Mesodermal cell (in vitro differentiated cells): ENCODE data around the gene MEI1.
"Not testable (repeated sequence)": the region's sequence is repeated elsewhere in the genome, so short reads cannot be mapped to it uniquely, and the experiment has no call there.

ENCODE experiments used
- H3K27ac ChIP-seq: 2 replicates; pipeline ENCODE4 v1.7.0; 2013; ENCODE audit warnings: mild to moderate bottlenecking, low read depth, low read length, moderate library complexity; ENCODE audit not compliant: severe bottlenecking
- H3K36me3 ChIP-seq: 2 replicates; pipeline ENCODE4 v1.7.1; 2013; ENCODE audit warnings: mild to moderate bottlenecking, low read length, moderate library complexity; ENCODE audit not compliant: control insufficient read depth, insufficient read depth
- H3K4me1 ChIP-seq: one replicate; pipeline ENCODE4 v1.7.1; 2013; ENCODE audit warnings: mild to moderate bottlenecking, low read length; ENCODE audit not compliant: insufficient read depth, control insufficient read depth, poor library complexity, severe bottlenecking
- H3K4me3 ChIP-seq: 2 replicates; pipeline ENCODE4 v1.7.0; 2013; ENCODE audit warnings: low read length, control low read depth, mild to moderate bottlenecking; ENCODE audit not compliant: insufficient read depth, poor library complexity, severe bottlenecking; ENCODE audit errors: extremely low read depth
- H3K9me3 ChIP-seq: 2 replicates; pipeline ENCODE4 v1.7.1; 2013; ENCODE audit warnings: mild to moderate bottlenecking, low read length, moderate library complexity; ENCODE audit not compliant: control insufficient read depth
- WGBS, 2 experiments: methylation state at CpG; one replicate each; pipeline ENCODE4 v1.1.5; 2013; ENCODE audit warnings: missing lambda C conversion rate in 2 of 2; ENCODE audit not compliant: insufficient coverage in 2 of 2; 5-methylcytosine and 5-hydroxymethylcytosine counted together

Gene MEI1

GRCh38 chr22:41681616-41682015 lies 17.7 kb upstream of the MEI1 start:
- Histone ChIP-seq H3K4me3 (peak overlapping the region; percentile 53), H3K36me3 (peaks cover 56% of the 10 kb centered on the region), H3K27ac (no peak overlapping the region), H3K4me1 (peaks cover 3% of the 10 kb centered on the region), H3K9me3 (no peaks in the 10 kb centered on the region)
- 74 to 94% methylated on average over 6 to 10 of the region's 14 CpGs for WGBS, 2 experiments

DNA sequence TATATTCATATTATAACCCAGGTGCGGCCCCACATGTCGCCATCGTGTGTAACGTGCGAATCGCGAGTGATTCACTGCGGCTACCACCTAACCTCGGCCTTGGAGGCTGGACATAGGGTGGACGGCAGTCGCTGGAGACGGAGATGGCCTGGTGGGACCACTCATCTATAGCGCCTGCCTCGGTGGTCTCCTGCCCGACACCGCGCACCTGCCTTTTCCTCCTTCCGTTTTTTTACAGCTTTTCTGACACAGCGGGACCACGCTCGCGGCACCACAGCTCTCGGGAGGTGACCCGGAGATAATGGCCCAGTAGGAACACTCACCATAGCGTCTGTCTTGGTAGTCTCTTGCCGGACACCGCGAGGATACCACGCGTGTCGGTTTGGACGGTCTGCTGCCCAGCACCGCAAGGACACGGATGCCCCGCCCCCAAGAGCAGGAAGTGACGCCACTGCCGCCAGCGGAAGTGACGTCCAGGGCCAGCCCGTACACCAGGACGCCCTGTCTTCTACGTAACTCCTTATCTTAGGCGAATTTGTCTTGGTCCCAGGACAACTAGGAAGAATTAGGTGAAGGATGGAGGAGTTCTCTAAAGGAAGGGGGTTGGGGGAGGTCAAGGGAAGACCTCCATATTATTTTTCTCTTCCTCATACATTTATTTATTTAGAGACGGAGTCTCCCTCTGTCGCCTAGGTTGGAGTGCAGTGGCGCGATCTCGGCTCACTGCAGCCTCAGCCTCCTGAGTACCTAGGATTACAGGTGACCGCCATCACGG lies 17.1 kb upstream of the MEI1 start:
- peak overlapping the region; percentile 53 for H3K4me3 ChIP-seq
- peaks cover 50% of the 10 kb centered on the region for H3K36me3 ChIP-seq
- 39 to 56% methylated on average over 30 to 41 of the region's 50 CpGs for WGBS, 2 experiments
- H3K27ac ChIP-seq, result peak overlapping the region; percentile 62
- peaks cover 3% of the 10 kb centered on the region for H3K4me1 ChIP-seq
- no peaks in the 10 kb centered on the region for H3K9me3 ChIP-seq

GRCh38 chr22:41683052-41683451 lies 16.3 kb upstream of the MEI1 start:
- Histone ChIP-seq H3K4me1 (peaks cover 3% of the 10 kb centered on the region), H3K4me3 (peak overlapping the region; percentile 53), H3K36me3 (peaks cover 41% of the 10 kb centered on the region), H3K27ac (no peak overlapping the region), H3K9me3 (no peaks in the 10 kb centered on the region)
- WGBS, 2 experiments, result 95% methylated on average over 9 of the region's 9 CpGs

GRCh38 chr22:41683616-41684015 lies 15.7 kb upstream of the MEI1 start:
- no peak overlapping the region for H3K4me3 ChIP-seq
- WGBS, 2 experiments, result 88 to 95% methylated on average over 1 to 2 of the region's 3 CpGs
- H3K4me1 ChIP-seq, result peaks cover 3% of the 10 kb centered on the region
- H3K9me3 ChIP-seq, result no peaks in the 10 kb centered on the region
- H3K36me3 ChIP-seq, result peaks cover 36% of the 10 kb centered on the region
- no peak overlapping the region for H3K27ac ChIP-seq

DNA sequence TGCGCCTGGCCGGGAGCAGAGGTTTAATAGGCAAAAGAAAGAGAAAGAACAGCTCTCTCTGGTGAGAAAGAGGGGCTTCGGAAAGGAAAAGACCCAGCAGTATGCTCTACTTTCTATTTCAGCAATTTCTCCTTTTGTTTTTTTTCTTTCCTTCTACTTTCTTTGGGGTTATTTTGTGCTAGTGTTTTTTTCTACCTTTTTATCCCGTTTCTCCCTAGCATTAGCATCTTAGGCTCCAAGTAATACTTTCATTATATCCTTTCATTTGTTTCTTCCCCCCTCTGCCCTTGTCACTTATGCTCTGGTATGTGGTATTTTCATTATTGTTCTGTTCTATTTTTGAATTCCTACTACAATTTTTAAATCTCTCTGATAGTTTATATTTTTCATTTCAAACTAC lies 15.1 kb upstream of the MEI1 start:
- Histone ChIP-seq H3K27ac (no peak overlapping the region), H3K4me3 (no peak overlapping the region), H3K9me3 (no peaks in the 10 kb centered on the region), H3K4me1 (peaks cover 3% of the 10 kb centered on the region), H3K36me3 (peaks cover 31% of the 10 kb centered on the region)
- WGBS, 2 experiments, result 100% methylated on average over 2 of the region's 4 CpGs; no CpG with 5 or more reads in 1 of the 2 experiments

DNA sequence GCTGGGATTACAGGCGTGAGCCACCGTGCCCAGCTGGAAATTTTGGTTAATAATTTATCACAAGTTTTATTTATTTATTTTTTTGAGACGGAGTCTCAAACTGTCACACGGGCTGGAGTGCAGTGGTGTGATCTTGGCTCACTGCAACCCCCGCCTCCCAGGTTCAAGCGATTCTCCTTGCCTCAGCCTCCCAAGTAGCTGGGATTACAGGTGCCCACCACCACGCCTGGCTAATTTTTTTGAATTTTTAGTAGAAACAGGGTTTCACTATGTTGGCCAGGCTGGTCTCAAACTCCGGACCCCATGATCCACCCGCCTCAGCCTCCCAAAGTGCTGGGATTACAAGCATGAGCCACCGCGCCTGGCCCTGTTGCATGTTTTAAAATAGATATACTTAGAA lies 12.4 kb upstream of the MEI1 start:
- not testable (repeated sequence) for H3K9me3 ChIP-seq, H3K27ac ChIP-seq, H3K4me1 ChIP-seq
- whole genome bisulfite sequencing, 2 experiments, result 93 to 100% methylated on average over 1 to 3 of the region's 11 CpGs
- peak overlapping the region; percentile 92 for H3K4me3 ChIP-seq
- peaks cover 12% of the 10 kb centered on the region for H3K36me3 ChIP-seq

GRCh38 chr22:41687901-41688364 lies 11.4 kb upstream of the MEI1 start:
- peak overlapping the region; percentile 81 for H3K27ac ChIP-seq

GRCh38 chr22:41688365-41689211 lies 10.7 kb upstream of the MEI1 start, which contains the start of gene SNU13:
Gene SNU13, minus strand, starts transcription at chr22:41688867. Its CDS starts 71 bp downstream, at chr22:41688796.
- 1 to 3% methylated on average over 53 to 54 of the region's 62 CpGs for WGBS, 2 experiments
- peaks cover 9% of the 10 kb centered on the region for H3K36me3 ChIP-seq
- H3K4me3 ChIP-seq, result peak within 1 kb of the TSS; percentile 92
- H3K27ac ChIP-seq, result peak within 1 kb of the TSS; percentile 81
- no peaks in the 10 kb centered on the region for H3K9me3 ChIP-seq
- H3K4me1 ChIP-seq, result no peaks in the 10 kb centered on the region

More at GRCh38 chr22:41687901-41688364, 11.4 kb upstream of the MEI1 start:
- Histone ChIP-seq H3K4me1 (peaks cover 3% of the 10 kb centered on the region), H3K4me3 (peak overlapping the region; percentile 92), H3K36me3 (peaks cover 9% of the 10 kb centered on the region), H3K9me3 (no peaks in the 10 kb centered on the region)
- 0 to 3% methylated on average over 7 to 16 of the region's 20 CpGs for WGBS, 2 experiments

DNA sequence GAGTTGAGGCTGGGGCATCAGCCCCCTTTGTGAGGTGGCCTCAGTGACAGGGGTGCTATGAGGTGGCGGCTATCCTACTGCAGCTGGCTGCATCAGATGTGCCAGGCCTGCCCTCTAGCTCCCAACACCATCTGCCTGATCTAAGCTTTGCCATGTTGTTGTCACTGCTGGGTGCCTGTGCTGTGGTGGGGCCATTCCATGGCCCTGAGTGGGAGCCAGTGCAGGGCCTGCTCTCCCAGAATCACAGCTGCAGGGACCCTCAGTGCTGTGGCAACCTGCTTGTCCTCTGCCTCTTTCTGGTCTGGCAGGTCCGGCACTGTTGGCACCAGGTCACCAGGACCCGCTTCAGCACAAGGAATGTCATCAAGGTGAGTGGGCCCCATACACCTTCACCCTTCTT lies 8.8 kb upstream of the MEI1 start:
- H3K27ac ChIP-seq, result no peak overlapping the region
- H3K4me3 ChIP-seq, result no peak overlapping the region
- H3K36me3 ChIP-seq, result peaks cover 5% of the 10 kb centered on the region
- H3K4me1 ChIP-seq, result no peaks in the 10 kb centered on the region
- no peaks in the 10 kb centered on the region for H3K9me3 ChIP-seq
- WGBS, 2 experiments, result 90 to 100% methylated on average over 2 to 3 of the region's 3 CpGs

DNA sequence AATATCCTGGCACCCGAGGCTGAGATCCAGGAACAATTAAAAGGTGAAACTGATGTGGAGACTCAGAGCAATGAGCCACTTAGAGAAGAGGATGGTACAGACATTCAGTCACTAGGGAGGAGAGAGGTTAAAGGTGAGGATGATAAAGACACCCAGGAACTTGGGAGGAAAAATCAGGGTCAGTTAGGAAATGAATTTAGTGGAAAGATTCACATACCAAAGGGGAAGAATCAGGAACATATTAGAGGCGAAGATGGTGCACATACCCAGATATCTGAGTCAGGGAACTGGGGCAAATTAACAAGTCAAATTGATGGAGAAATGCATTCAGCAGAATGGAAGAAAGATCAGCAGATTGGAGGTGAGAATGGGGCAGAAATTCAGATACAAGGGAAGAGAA lies 4.1 kb upstream of the MEI1 start:
- peaks cover 12% of the 10 kb centered on the region for H3K4me1 ChIP-seq
- H3K36me3 ChIP-seq, result peaks cover 5% of the 10 kb centered on the region
- WGBS, 2 experiments, result 88 to 91% methylated on average over 2 of the region's 2 CpGs
- H3K4me3 ChIP-seq, result no peak overlapping the region
- no peak overlapping the region for H3K27ac ChIP-seq
- H3K9me3 ChIP-seq, result no peaks in the 10 kb centered on the region
